Mucosa of rectum (tissue), 2 donors: ENCODE results near the gene HYAL1.

ENCODE experiments used
- H3K27ac ChIP-seq, 2 donors: one replicate each; pipeline ENCODE4 v1.7.0; 2013; ENCODE audit warnings: inconsistent platforms in 2 of 2, low read depth in 2 of 2, low read length in 2 of 2
- H3K27me3 ChIP-seq, 2 donors: one replicate each; pipeline ENCODE4 v1.7.0; 2013; ENCODE audit warnings: low read length in 2 of 2; ENCODE audit not compliant: control insufficient read depth in 2 of 2, insufficient read depth in 2 of 2
- H3K36me3 ChIP-seq, 2 donors: one replicate each; pipeline ENCODE4 v1.7.0; 2013; ENCODE audit warnings: low read length in 2 of 2; ENCODE audit not compliant: control insufficient read depth in 2 of 2, insufficient read depth in 2 of 2
- H3K4me1 ChIP-seq, 2 donors: one replicate each; pipeline ENCODE4 v1.7.0; 2013; ENCODE audit warnings: low read length in 2 of 2, mild to moderate bottlenecking in 1 of 2; ENCODE audit not compliant: control insufficient read depth in 2 of 2, insufficient read depth in 2 of 2
- H3K4me3 ChIP-seq, 2 donors: one replicate each; pipeline ENCODE4 v1.7.0; 2013; ENCODE audit warnings: low read length in 2 of 2
- H3K9ac ChIP-seq, 2 donors: one replicate each; pipeline ENCODE4 v1.7.0; 2013; ENCODE audit warnings: low read length in 2 of 2, low read depth in 1 of 2, mild to moderate bottlenecking in 1 of 2
- H3K9me3 ChIP-seq, 2 donors: one replicate each; pipeline ENCODE4 v1.7.0; 2013; ENCODE audit warnings: low read length in 2 of 2; ENCODE audit not compliant: control insufficient read depth in 2 of 2
- donor health status: healthy.
- donor health status: Normal muscosa, but diverticular disease.

HYAL1 gene, protein sequence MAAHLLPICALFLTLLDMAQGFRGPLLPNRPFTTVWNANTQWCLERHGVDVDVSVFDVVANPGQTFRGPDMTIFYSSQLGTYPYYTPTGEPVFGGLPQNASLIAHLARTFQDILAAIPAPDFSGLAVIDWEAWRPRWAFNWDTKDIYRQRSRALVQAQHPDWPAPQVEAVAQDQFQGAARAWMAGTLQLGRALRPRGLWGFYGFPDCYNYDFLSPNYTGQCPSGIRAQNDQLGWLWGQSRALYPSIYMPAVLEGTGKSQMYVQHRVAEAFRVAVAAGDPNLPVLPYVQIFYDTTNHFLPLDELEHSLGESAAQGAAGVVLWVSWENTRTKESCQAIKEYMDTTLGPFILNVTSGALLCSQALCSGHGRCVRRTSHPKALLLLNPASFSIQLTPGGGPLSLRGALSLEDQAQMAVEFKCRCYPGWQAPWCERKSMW

DNA sequence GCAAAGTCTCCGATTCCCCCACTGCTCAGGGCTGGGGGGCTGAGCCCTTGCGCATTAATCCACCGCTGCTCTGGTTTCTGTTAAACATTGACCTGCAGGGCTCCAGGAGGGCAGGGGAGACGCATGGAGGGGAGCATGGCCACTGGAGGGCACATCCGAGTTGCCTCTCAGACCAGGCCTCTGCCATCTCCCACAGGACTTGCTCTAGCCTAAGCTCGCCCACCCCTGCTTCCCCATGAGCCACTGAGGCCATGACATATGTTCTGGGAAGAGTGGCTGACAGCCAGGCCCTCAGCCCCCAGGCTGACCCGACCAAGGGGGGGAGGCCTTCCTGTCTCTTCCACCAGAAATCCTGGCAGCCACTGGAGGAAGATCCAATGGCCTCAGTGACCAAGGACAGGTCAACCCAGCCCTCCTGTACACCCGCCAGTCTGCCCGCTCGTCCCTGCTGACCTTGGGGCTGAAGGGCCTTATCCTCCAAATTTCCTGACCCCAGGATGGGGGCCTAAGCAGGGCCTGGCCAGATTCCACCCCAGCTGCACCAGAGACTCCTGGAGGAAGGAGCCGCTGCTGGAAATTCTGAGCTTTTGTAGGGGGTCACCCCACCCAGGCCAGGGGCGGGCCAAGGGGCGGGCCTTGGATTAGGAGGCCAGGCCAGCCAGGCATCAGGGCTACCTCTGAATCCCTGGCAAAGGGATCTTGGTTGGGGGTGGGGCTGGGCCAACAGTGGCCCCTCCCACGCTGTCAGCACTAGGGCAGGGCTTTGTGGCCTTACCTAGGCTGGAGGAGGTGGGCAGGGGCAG lies at the start of gene HYAL1:
HYAL1 (minus strand) TSS at position 562 of the 803 bp plus-strand sequence. CDS start 618 bp downstream, outside the sequence.
- no peaks in the 10 kb centered on the region for H3K9me3 ChIP-seq
- peak within 1 kb of the TSS in 1 of 2 donors; percentile 61 for H3K9ac ChIP-seq
- H3K36me3 ChIP-seq = no peaks in the 10 kb centered on the region
- H3K4me3 ChIP-seq = no peak within 1 kb of the TSS
- peak within 1 kb of the TSS; percentile 19 to 58 for H3K27ac ChIP-seq
- peaks cover 25 to 31% of the 10 kb centered on the region in 2 donors for H3K4me1 ChIP-seq
- no peaks in the 10 kb centered on the region for H3K27me3 ChIP-seq

DNA sequence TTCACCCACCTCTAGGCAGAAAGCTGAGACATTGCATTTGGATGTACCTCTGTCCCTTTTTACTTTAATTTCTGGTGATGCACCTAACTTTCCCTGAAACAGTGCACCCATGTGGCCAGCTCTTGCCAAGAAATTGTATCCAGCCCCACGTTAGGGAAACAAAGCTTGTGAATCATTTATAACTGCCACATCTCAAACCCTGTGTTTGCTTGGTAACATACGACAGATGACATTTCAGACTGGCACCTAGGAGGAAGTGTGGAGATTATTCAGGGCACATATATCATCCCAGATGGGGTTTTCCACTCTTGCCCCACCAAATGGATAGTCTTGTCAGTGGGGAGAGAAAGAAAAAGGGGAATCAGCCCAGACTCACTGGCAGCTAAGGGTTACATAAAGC lies 49.4 kb upstream of the HYAL1 start:
- H3K27ac ChIP-seq = peak overlapping the region in 1 of 2 donors; percentile 49
- peak overlapping the region in 1 of 2 donors; percentile 9 for H3K9ac ChIP-seq
- peaks cover 48 to 51% of the 10 kb centered on the region in 2 donors for H3K36me3 ChIP-seq
- no peak overlapping the region for H3K4me3 ChIP-seq
- no peaks in the 10 kb centered on the region for H3K27me3 ChIP-seq
- H3K4me1 ChIP-seq = peaks cover 49 to 52% of the 10 kb centered on the region in 2 donors
- no peaks in the 10 kb centered on the region for H3K9me3 ChIP-seq

DNA sequence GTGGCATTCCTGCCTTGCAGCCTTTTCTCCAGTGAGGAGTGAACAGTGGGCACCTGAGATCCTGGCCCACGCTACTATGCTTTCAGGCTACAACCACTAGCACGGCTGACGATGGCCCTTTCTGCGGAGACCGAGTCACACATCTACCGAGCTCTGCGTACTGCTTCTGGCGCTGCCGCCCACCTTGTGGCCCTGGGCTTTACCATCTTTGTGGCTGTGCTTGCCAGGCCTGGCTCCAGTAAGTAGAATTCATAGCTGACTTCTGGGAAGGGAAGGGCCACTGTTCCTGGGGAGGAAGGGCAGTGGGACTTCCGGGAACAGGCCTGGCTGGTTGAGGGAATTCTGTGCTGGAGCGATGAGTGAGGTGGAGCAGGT lies 47.9 kb upstream of the HYAL1 start:
- H3K36me3 ChIP-seq = peaks cover 45 to 48% of the 10 kb centered on the region in 2 donors
- H3K4me1 ChIP-seq = peaks cover 35 to 40% of the 10 kb centered on the region in 2 donors
- peak overlapping the region in 1 of 2 donors; percentile 87 for H3K27ac ChIP-seq
- H3K9me3 ChIP-seq = no peaks in the 10 kb centered on the region
- peak overlapping the region; percentile 70 to 97 for H3K4me3 ChIP-seq
- no peaks in the 10 kb centered on the region for H3K27me3 ChIP-seq
- peak overlapping the region; percentile 74 to 94 for H3K9ac ChIP-seq

DNA sequence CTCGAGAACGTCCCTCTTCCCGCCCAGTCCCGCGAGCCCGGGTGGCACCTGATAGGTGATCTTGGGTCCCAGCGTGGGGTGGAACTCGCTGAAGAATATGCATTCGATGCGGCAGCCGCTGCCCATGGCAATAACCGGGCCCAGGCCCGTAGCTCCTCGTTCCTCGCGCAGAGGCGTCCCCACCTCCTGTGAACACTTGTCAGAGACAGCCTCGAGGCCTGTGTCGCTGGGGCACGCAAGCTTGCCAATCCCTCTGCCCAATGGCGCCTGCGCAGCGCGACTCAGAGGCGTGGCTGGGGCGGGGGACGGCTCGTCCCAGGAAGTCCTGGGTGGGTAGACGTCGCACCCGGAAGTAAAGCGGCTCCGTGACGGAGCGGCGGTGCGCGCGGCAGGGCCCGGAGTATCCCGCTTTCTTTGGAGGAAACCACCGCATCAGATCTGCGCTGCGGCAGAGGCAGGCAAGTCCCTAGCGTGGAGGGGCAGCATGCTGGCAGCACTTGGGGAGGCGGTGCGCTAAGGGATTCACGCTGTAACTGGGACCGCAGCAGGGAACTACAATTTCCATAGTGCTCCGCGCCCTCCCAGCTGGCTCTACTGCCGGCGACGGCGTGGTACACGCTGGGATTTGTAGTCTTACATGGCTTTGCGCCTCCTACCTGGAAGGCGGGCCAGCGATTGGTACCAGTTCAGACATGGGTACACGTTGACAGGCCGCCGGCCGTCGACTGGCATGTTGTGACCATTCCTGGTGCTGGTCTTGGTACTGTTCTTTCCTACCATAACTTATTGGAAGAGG lies 47.4 kb upstream of the HYAL1 start, which contains the start of the genes CYB561D2 and NPRL2:
CYB561D2 (plus strand) TSS at position 336 of the 796 bp plus-strand sequence. CDS start 572 bp downstream, outside the sequence.
NPRL2 (minus strand) TSS at position 249 of the 796 bp plus-strand sequence; CDS start at position 126, 123 bp downstream.
- peak within 1 kb of the TSS; percentile 70 to 97 for H3K4me3 ChIP-seq
- peaks cover 31 to 37% of the 10 kb centered on the region in 2 donors for H3K4me1 ChIP-seq
- no peaks in the 10 kb centered on the region for H3K9me3 ChIP-seq
- peaks cover 42 to 43% of the 10 kb centered on the region in 2 donors for H3K36me3 ChIP-seq
- H3K27ac ChIP-seq = peak within 1 kb of the TSS; percentile 87 to 98
- H3K27me3 ChIP-seq = no peaks in the 10 kb centered on the region
- H3K9ac ChIP-seq = peak within 1 kb of the TSS; percentile 74 to 94

DNA sequence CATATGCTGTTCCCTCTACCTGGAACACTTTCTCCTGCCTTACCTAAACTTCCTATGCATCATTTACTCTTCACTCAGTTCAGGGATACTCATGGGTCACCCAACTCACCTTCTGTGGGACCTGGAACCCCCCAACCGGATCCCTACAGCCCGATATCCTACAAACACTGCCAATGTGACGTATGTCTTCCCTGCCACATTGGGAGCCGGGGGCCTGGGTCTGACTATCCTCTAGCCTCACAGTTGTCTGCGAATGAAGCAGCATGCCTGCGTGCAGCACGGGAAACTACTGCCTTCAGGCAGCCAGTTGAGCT lies 46.8 kb upstream of the HYAL1 start:
- H3K4me1 ChIP-seq = peaks cover 33 to 39% of the 10 kb centered on the region in 2 donors
- H3K9me3 ChIP-seq = no peaks in the 10 kb centered on the region
- H3K27ac ChIP-seq = peak overlapping the region; percentile 87 to 98
- peaks cover 36 to 37% of the 10 kb centered on the region in 2 donors for H3K36me3 ChIP-seq
- H3K27me3 ChIP-seq = no peaks in the 10 kb centered on the region
- H3K4me3 ChIP-seq = peak overlapping the region; percentile 70 to 97
- peak overlapping the region; percentile 74 to 94 for H3K9ac ChIP-seq

DNA sequence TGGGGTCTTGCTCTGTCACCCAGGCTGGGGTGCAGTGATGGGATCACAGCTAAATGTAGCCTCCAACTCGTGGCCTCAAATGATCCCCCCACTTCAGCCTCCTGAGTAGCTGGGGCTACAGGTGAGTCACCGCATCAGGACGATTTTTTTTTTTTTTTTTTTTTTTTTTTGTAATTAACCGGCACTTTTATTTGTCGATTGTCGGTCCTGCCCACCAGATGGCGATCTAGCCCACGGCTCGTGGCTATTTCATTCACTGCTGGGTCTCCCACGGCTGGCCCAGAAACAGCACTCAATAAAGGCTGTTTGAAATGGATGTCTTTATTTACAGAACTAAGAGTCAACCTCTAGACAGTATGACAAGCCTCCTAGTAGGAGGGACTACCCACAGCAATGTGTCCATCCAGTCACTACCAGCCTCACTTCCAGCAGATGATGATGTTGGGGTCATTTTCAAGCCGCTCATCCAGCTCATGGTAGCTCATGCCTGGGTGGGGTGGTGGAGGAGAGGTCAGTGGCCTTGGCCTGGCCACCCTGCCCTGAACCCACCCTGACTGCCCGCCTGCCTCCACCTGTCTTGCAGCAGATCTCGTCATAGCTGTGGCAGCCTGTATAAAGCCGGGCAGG lies 43.9 kb upstream of the HYAL1 start:
- Histone ChIP-seq H3K9me3 (no peaks in the 10 kb centered on the region), H3K27me3 (no peaks in the 10 kb centered on the region), H3K36me3 (peaks cover 13 to 15% of the 10 kb centered on the region in 2 donors), H3K27ac (no peak overlapping the region), H3K4me3 (no peak overlapping the region), H3K4me1 (peaks cover 37% of the 10 kb centered on the region in 2 donors), H3K9ac (no peak overlapping the region)

DNA sequence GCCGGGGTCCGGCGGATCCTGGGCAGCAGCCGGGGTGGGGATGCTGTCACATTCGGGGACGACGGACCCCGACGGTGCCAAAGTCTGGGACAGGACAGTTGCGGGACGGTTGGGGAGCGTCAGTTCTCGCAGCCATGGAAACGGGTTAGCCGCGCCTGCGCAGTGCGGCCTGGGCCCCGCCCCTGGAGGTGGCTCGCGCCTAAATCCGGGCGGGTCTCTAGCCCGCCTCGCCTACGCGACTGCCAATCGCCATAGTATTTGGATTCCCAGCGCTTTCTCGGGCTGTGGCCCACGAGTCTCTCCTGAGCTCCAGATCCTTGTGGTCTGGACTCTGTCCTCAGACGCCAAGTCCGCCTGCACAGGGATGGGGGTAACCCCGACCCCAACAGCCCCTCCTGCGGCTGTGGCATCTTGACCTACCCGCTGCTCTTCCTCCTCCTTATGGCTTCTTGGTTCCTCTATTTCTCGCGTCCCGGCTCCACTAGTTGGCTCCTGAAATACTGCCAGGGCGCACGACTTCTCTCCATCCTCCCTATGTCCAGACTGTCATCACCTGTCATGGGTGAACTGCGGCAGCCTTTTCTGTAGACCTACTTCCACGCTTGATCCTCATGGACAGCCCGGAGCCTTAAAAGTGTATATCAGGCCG lies 42.3 kb upstream of the HYAL1 start, which contains the start of gene ZMYND10:
ZMYND10 (minus strand) TSS at position 147 of the 649 bp plus-strand sequence. CDS start 153 bp downstream, outside the sequence.
- H3K4me3 ChIP-seq = peak within 1 kb of the TSS; percentile 37 to 65
- H3K4me1 ChIP-seq = peaks cover 32 to 37% of the 10 kb centered on the region in 2 donors
- no peaks in the 10 kb centered on the region for H3K27me3 ChIP-seq
- H3K27ac ChIP-seq = peak within 1 kb of the TSS in 1 of 2 donors; percentile 9
- H3K9me3 ChIP-seq = no peaks in the 10 kb centered on the region
- H3K9ac ChIP-seq = peak within 1 kb of the TSS; percentile 41 to 52
- peaks cover 11 to 13% of the 10 kb centered on the region in 2 donors for H3K36me3 ChIP-seq

DNA sequence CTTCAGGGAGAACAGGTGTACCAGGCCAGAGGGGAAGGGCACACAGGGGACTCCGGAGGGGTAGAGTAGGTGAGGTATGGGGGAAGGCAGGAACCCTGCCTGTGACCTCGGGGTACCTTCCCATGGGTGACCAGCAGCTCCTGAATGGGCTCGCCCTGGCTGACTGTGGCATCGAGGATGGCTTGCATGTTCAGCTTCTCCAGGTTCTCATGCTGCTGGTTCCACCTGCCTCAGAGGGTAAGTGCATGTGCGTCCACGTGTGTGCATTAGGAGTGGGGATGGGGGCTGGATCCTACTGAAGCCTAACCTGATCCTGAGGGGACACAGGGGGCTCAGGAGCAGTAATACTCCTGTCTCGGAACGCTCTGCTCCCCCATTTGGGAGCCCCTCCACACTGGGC lies 41.6 kb upstream of the HYAL1 start:
- Histone ChIP-seq H3K9me3 (no peaks in the 10 kb centered on the region), H3K9ac (peak overlapping the region in 1 of 2 donors; percentile 52), H3K4me1 (peaks cover 26 to 37% of the 10 kb centered on the region in 2 donors), H3K27me3 (no peaks in the 10 kb centered on the region), H3K27ac (no peak overlapping the region), H3K4me3 (peak overlapping the region; percentile 37 to 65), H3K36me3 (peaks cover 11 to 13% of the 10 kb centered on the region in 2 donors)
